IPS-18c (cell line): ENCODE results near the gene FRMD1.

Experiments used
- H3K4me3 ChIP-seq: 2 replicates; pipeline ENCODE4 v1.7.0; 2013; ENCODE audit warnings: low read depth, mild to moderate bottlenecking, low read length, moderate library complexity; ENCODE audit not compliant: insufficient read depth
- H3K9me3 ChIP-seq: one replicate; pipeline ENCODE4 v1.6.1; 2013; ENCODE audit warnings: mild to moderate bottlenecking, low read length, moderate library complexity; ENCODE audit not compliant: control insufficient read depth, insufficient read depth

Gene FRMD1

DNA sequence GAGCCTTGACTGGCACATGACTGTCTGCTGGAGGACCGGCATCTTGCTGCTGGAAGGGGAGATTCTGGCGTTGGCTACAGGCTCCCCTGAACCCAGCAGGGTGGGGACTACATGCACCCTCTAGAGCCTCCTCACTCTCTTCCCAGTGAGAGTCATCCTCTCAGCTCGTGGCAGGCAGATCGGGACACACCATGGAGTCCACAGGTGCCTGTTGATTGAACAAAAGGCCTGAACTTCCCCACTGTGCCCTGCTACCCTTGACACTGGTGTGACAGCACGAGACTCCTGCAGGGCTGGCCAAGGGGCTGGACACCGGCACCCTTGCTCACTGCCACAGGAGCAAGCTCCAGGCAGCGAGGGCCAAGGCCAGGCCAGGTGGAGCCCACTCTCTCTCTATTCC, 8.2 kb downstream of the FRMD1 start:
- H3K9me3 ChIP-seq, result peaks cover 2% of the 10 kb centered on the region
- no peak overlapping the region for H3K4me3 ChIP-seq

- Histone ChIP-seq H3K9me3 (peaks cover 2% of the 10 kb centered on the region), H3K4me3 (no peak overlapping the region)
These were observed 11.8 kb downstream of the FRMD1 start for GRCh38 chr6:168067081-168067759.

- Histone ChIP-seq H3K9me3 (peaks cover 2% of the 10 kb centered on the region), H3K4me3 (no peak overlapping the region)
These were observed 14.7 kb downstream of the FRMD1 start for GRCh38 chr6:168064226-168064807.

- peaks cover 2% of the 10 kb centered on the region for H3K9me3 ChIP-seq
- no peak overlapping the region for H3K4me3 ChIP-seq
These were observed 15.6 kb downstream of the FRMD1 start for GRCh38 chr6:168063431-168063830.

- Histone ChIP-seq H3K4me3 (no peak overlapping the region), H3K9me3 (peaks cover 2% of the 10 kb centered on the region)
These were observed 16.4 kb downstream of the FRMD1 start for GRCh38 chr6:168062346-168063289.

- peaks cover under 1% of the 10 kb centered on the region for H3K9me3 ChIP-seq
- no peak overlapping the region for H3K4me3 ChIP-seq
These were observed 17.5 kb downstream of the FRMD1 start for GRCh38 chr6:168061269-168062210.

DNA sequence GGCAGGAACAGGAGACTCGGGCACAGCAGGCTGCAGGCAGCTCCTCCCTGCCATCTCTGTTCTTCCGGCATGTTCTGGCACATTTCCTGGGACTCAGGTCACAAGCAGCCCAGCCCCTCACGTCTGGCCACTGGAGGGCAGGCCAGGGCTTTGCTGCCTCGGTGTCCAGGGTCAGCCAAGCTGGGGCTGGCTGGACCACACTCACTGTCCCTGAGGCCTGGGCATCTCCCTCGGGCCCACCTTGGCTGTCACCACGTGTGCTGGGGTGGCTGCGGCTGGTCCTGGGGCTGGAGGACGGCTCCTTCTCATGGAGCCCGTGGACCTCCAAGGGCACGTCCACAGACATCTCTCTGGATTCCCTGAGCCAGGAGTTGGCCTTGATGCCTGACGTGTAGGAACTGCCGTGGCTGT, 18.5 kb downstream of the FRMD1 start:
- Histone ChIP-seq H3K9me3 (no peaks in the 10 kb centered on the region), H3K4me3 (no peak overlapping the region)

- Histone ChIP-seq H3K4me3 (no peak overlapping the region), H3K9me3 (no peaks in the 10 kb centered on the region)
These were observed 20.1 kb downstream of the FRMD1 start for GRCh38 chr6:168058691-168059551.

GRCh38 chr6:168057836-168058235, 21.2 kb downstream of the FRMD1 start:
- H3K9me3 ChIP-seq, result no peaks in the 10 kb centered on the region
- H3K4me3 ChIP-seq, result no peak overlapping the region

- peaks cover 2% of the 10 kb centered on the region for H3K9me3 ChIP-seq
- H3K4me3 ChIP-seq, result no peak overlapping the region
These were observed 22.0 kb downstream of the FRMD1 start for GRCh38 chr6:168056892-168057527.

DNA sequence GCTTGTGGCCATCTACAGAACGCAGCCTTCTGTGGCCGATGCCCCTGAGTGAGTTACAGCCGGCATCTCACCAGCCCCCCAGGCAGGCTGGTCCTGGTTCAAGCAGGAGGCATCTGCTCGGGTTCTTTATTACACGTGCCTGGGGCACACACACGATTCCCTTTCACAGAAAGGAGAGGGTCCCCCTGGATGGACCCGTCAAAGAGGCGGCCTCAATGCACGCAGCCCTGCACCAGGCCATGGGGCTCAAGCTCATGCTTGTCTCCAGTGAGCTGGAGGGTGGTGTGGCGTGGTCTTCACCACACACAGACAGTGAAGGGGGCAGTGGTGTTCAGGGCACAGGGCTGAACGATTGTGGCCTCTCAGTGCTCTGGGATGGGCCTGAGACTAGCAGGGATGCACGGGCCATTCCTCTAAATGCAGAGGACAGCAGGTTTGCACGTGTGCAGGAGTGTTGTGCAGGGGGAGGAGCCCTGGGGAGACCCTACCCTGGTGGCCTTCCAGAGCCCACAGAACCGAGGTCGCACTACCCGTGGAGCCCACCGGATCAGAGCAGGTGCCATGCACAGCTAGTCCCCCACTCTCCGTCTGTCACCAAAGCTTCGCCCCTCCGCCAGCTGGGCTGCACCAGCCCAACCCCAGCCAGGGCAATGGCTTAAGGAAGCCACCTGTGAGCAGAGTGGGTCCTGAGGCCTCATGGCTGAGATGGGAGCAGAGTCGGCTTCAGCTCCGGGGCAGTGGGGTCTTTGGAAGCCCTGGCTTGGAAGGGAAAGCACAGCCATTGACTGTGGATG, 23.1 kb downstream of the FRMD1 start:
- Histone ChIP-seq H3K4me3 (no peak overlapping the region), H3K9me3 (peaks cover 2% of the 10 kb centered on the region)

DNA sequence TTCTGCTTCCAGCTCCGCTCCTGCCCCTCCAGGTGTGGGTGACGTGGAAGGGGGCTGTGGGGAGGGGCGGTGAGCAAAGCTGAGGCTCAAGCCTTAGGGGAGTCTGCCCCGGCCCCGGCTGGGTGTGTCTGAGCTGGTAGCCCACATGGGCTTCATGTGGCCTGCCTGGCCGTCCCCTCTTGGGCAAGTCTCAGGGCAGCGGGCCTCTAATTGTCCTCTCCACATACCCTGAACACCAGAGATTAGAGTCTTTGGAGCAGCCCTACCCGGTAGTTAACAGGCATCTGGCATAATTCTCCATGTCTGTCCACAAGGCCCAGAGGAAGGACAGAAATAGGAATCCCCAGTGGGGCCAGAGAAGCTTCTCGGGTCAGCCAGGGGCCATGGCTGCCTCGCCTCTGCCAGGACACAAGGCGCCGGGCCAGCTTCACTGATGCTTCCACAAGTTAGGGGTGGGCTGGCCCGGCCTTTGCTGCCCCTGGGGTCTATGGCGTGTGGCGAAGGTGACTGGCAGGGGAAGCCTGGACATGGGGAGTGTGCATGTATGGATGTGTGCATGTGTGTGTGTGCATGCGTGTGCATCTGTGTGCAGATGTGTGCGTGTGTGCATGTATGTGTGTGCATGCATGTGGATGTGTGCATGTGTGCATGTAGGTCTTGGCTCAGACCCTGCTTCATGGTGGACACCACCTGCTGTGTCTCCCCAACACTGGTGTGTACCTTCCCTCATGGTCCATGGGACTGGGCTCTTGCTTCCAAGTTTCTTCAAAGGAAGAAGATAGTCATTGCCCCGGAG, 24.0 kb downstream of the FRMD1 start:
- no peak overlapping the region for H3K4me3 ChIP-seq
- H3K9me3 ChIP-seq, result peaks cover 2% of the 10 kb centered on the region

DNA sequence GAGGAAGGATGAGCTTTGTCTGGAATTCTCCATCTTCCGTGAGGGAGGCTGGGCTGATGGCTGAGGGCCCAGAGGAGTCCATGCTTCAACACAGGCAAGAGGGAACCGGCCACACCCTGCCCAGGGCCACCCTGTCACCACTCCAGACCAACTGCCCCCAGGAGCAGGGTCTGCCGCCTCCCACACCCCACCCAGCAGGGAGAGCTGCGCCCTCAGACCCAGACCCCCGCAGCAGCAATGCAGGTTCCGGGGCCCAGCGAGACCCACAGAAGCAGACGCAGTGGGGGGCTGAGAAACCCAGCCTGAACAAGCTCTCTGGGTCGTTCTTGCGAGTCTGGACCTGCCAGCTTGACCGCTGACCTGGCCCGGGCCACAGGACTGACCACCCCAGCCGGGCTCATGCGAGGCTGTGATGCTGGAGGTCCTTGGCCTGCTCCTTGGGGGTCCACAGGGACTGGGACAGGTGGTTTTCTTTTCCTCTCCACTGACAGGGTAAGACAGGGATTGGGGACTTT, 25.0 kb downstream of the FRMD1 start:
- no peak overlapping the region for H3K4me3 ChIP-seq

More for the DNA sequence above, 25.0 kb downstream of the FRMD1 start:
- H3K9me3 ChIP-seq, result peaks cover 2% of the 10 kb centered on the region
